HG03135 (cell line): ENCODE data around the gene MTIF3.

Source experiments
- ATAC-seq: cut with Tn5 transposase; IDR thresholded peaks from one replicate; pipeline ENCODE4 v1.9.1; 2021; ENCODE audit warnings: mild to moderate bottlenecking, moderate library complexity; ENCODE audit not compliant: unreplicated experiment

Gene MTIF3, protein sequence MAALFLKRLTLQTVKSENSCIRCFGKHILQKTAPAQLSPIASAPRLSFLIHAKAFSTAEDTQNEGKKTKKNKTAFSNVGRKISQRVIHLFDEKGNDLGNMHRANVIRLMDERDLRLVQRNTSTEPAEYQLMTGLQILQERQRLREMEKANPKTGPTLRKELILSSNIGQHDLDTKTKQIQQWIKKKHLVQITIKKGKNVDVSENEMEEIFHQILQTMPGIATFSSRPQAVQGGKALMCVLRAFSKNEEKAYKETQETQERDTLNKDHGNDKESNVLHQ

DNA sequence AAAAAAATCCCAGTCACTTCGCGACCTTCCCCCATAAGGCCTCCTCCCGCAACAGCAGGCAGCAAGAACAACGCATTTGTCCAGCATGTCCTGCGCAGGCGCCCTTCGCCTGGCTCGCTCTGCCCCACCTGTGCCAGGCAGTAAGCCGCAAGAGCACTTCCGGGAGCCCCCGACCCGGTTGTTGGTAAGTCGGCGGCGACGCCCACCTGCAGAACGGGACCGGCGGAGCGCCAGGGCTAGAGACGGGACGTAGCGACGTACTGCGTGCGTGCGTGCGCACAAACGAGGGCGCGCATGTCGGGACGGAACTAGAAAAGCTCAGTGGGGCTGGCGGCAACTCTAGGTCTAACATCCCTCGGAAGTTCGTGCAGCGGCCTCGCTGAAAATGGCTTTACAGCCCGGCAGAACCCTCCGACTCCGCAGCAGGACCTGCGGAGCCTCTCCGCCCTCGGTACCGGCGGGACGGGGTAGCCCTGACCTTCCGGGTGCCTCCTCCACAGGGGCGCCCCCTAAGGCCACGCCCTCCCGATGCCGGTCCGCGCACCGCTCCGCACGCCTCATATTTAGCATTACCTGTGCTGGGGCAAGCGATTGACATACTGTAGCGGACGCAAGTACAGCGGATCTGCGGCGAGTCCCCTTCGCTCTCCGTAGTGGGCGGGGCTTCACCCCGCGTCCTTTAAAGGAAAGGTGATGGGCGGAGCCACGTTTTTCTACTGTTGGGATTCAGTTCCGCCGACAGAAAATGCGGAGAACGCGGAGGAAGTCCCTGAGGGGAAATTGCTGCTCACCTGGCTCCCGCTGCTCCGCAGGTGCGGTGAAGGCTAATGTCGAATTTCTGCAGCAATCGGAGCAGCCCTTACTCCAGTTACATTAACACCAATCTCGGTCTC is at the start of gene MTIF3:
Gene MTIF3 (minus strand): TSS at position 629 of the 893 bp plus-strand sequence. CDS start 10,116 bp downstream, outside the sequence.
- peak; percentile 84 for ATAC-seq

DNA sequence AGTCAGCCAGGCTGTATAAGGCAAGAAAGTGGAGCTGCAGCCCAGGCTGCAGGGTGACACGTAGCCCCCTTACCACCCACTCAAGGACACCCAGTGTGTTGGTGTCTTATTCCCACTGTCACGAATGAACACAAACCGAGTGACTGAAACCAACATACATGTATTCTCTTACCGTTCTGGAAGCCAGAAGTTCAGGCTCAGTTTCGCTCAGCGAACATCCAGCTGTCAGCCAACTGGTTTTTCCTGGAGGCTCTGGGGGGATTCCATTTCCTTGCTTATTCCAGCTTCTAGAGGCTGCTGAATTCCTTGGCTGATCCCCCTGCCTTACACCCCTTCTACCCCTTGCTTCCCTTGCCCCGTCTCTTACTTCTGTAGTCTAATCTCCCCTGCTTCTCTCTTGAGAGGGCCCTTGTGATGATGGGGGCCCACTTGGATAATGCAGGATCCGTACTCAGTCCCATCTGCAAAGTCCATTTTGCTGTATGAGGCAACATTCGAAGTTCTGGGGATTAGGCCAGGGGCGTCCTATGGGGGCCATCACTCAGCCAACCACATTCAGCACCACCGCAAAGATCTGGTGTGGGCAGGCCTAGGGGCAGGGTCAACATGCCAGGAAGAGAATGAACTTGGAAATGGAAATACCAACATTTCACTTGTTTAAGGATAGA is 47.3 kb upstream of the MTIF3 start:
- no peak for ATAC-seq

DNA sequence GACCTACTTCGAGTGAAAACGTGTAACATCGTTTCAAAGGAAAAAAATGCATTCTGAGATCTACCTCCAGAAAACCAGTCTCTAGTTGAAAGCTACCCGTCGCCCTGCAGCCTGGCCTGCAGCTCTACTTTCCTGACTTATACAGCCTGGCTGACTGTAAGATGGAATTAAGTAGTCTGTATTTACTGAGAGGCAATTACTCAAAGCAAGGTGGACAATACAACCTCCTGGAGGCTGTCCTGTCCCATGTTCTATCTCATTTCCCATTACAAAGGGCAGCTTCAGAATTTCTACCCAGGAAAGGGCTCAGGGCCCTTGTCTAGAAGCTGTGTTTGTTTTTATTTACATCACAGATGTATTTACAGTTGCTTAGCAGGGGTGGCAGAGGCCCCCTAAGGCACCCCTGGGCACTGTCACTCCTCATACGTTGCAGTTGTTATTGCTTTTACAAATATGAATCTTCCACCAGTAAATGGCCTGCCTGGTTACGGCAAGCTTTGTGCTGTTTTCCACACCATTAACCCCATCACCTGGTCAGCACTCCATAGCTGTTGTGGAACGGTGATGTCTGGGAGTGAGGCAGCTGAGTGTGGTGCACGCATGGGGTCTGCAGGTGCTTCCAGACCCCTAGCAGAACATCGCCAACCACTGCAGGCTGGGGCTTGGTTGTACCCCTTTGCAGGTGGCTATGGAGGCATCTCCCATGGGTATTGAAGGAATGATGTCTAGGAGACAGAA is 46.3 kb upstream of the MTIF3 start:
- ATAC-seq = no peak

- ATAC-seq = no peak
Observed at GRCh38 chr13:27496006-27496405, 45.6 kb upstream of the MTIF3 start.

DNA sequence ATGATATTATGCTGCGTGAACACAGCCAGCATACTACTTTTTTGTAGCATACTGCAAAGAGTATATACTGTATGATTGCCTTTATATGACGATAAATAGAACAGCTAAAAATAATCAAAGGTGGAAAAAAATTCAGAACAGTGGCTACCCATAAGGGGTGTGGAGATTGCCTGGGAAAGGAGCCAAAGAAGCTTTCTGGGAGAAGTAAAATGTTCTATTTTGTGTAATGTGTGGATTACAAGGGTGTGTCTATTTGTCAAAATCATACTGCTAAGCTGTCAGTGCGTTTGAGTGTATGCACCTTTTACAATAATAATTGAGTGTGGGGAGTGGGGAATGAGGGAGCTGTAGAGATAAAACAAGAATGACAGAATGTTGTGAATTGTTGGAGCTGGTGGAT is 45.2 kb upstream of the MTIF3 start:
- no peak for ATAC-seq

DNA sequence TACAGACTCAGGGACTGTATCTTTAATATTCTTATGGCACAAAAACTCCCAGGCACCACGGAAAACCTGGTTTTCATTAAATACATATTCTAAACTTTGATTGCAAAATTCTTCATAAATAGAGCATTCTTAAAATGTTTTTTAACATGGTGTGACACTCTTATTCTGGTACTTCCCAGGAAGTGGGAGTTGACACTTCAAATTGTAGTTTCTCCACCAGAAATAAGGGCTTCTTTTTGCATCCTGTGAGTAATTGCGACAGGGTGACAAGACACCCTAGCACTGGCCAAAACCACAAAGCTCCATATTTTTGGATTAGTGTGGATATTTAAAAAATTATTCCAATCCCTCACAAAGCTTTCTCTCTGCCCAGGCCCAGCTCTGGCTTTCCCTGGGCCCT is 43.6 kb upstream of the MTIF3 start:
- ATAC-seq = no peak

GRCh38 chr13:27489456-27489855 is 39.1 kb upstream of the MTIF3 start:
- ATAC-seq = no peak

- ATAC-seq = no peak
Observed at GRCh38 chr13:27487776-27488175, 37.4 kb upstream of the MTIF3 start.

- peak; percentile 26 for ATAC-seq
Observed at GRCh38 chr13:27483421-27483820, 33.1 kb upstream of the MTIF3 start.

DNA sequence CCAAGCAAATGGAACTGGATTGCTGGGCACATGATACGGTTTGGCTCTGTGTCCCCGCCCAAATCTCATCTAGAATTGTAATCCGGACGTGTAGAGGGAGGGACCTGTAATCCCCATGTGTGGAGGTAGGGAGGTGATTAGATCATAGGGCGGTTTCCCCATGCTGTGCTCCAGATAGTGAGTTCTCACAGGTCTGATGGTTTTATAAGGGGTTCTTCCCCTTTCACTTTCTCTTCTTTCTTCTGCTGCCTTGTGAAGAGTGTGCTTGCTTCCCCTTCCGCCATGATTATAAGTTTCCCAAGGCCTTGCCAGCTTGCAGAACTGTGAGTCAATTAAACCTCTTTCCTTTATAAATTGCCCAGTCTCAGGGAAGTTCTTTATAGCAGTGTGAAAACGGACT is 32.6 kb upstream of the MTIF3 start:
- ATAC-seq = peak; percentile 97

DNA sequence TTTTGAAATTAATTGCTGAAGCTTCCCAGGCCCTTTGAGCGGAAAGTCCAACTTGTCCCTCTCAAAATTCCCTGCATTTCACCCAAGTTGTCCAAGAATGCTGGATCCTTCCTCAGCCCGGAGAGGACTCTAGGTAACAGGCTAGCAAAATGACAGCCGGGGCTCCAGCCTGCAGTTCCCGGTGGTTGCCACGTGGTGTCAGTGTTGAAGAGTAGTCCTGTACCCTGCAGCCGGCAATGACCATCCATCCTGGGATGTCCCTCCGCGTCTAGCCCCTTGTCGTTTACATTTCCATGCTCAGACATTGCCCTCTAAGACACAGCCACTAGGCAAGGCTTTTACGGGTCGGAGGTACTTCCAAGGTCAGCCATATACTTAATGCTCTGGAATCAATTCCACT is 31.4 kb upstream of the MTIF3 start:
- ATAC-seq = no peak

DNA sequence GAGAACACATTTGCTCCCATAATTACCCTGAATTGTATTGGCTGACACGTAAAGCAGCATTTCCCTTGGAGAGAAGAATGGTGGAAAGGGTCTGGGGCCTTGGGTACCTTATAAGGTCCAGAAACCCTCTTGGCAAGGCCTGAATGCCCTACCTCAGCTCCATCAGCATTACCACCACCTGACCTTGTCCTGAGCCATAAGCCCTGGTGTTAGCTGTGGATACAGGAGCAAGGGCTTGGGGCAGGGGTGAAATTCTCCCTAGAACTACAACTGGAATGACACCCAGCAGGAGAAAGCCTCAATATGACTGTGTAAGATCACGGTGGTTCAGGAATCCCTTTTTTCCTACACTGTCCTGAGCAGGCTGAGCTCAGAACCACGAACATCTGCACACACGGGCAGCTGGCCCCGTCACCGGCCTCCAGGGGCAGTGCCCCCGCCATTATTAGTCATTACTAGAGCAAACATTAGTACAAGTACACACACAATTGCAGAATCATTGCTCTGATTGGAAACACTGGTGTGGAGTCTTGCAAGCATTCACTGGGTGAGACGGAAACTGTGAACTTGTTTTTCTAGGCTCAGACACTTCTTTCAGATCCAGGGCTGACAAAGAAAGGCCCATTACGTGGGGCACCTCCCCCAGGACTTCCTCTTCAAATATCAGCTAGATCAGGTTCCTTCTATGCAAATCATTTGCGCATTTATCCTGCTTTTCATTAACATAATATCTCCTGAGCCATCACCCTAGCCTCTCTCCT is 26.8 kb upstream of the MTIF3 start:
- peak; percentile 53 for ATAC-seq

- ATAC-seq = no peak
Observed at GRCh38 chr13:27474751-27475268, 24.4 kb upstream of the MTIF3 start.

GRCh38 chr13:27472941-27473340 is 22.6 kb upstream of the MTIF3 start:
- ATAC-seq = no peak

GRCh38 chr13:27472441-27472840 is 22.1 kb upstream of the MTIF3 start:
- ATAC-seq = no peak

- ATAC-seq = no peak
Observed at GRCh38 chr13:27470075-27470820, 19.9 kb upstream of the MTIF3 start.

GRCh38 chr13:27466513-27466912 is 16.1 kb upstream of the MTIF3 start:
- ATAC-seq = no peak

DNA sequence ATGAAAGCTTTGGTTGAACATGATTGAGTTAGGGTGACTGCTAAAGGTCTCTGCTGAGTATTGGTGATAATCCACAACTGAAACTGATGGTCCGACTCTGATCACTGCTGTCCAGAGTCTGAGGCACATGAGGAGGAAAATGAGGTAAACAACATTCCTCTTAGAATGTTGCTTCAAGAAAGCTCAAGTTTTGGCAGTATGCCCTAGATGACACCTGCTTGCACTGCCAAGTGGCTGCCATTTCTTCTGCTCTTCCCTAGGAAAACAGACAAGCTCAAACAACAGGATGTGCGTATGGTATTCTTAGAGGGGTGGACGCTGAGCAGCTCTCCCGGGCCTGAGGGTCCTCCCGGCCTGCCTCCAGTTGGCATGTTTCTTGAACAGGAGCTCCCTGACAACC is 15.2 kb upstream of the MTIF3 start:
- no peak for ATAC-seq

- no peak for ATAC-seq
Observed at GRCh38 chr13:27463500-27463899, 13.1 kb upstream of the MTIF3 start.
